Measurements from ENCODE around the gene GPBAR1.

The GPBAR1 gene

GRCh38 chr2:218244204-218244603, 16.6 kb upstream of the GPBAR1 start:
- peaks cover 5% of the 10 kb centered on the region; the same call in 1 of the 2 replicates for H3K36me3 ChIP-seq (ENCODE audit: insufficient read depth)
- H3K27me3 ChIP-seq (ENCODE audit: insufficient read depth, low read depth) = no peaks in the 10 kb centered on the region
- no peak overlapping the region for H3K9ac ChIP-seq
- no peak overlapping the region for H3K27ac ChIP-seq
- no peak for TF ChIP-seq CTCF (conservative IDR thresholded peaks at IDR 0.05; ENCODE audit: low read depth, low read length)
- no peaks in the 10 kb centered on the region for H3K4me1 ChIP-seq (ENCODE audit: low read depth, poor library complexity, severe bottlenecking)
- no peaks in the 10 kb centered on the region for H4K20me1 ChIP-seq (ENCODE audit: insufficient read depth)
- H3K4me2 ChIP-seq = no peak overlapping the region
- H3K4me3 ChIP-seq (IDR thresholded peaks at IDR 0.05; ENCODE audit: insufficient read depth, low read depth, low read length) = no peak overlapping the region
- no peaks in the 10 kb centered on the region for H3K79me2 ChIP-seq (ENCODE audit: insufficient read depth, low read depth)
- no peak overlapping the region for H2AFZ ChIP-seq (ENCODE audit: low read depth)

GRCh38 chr2:218244665-218245064, 16.1 kb upstream of the GPBAR1 start:
- H3K36me3 ChIP-seq (ENCODE audit: insufficient read depth) = peaks cover 10% of the 10 kb centered on the region; the same call in 1 of the 2 replicates

GRCh38 chr2:218245214-218245613, 15.6 kb upstream of the GPBAR1 start:
- H4K20me1 ChIP-seq (ENCODE audit: insufficient read depth) = no peaks in the 10 kb centered on the region
- no peak overlapping the region for H3K4me3 ChIP-seq (IDR thresholded peaks at IDR 0.05; ENCODE audit: insufficient read depth, low read depth, low read length)
- no peak for TF ChIP-seq CTCF (conservative IDR thresholded peaks at IDR 0.05; ENCODE audit: low read depth, low read length)
- H3K79me2 ChIP-seq (ENCODE audit: insufficient read depth, low read depth) = no peaks in the 10 kb centered on the region
- peaks cover 13% of the 10 kb centered on the region; the same call in 1 of the 2 replicates for H3K36me3 ChIP-seq (ENCODE audit: insufficient read depth)
- H3K4me1 ChIP-seq (ENCODE audit: low read depth, poor library complexity, severe bottlenecking) = no peaks in the 10 kb centered on the region
- no peak overlapping the region for H3K27ac ChIP-seq
- no peak overlapping the region for H3K4me2 ChIP-seq
- H3K27me3 ChIP-seq (ENCODE audit: insufficient read depth, low read depth) = no peaks in the 10 kb centered on the region
- no peak overlapping the region for H3K9ac ChIP-seq
- no peak overlapping the region for H2AFZ ChIP-seq (ENCODE audit: low read depth)

More at GRCh38 chr2:218244665-218245064, 16.1 kb upstream of the GPBAR1 start:
- TF ChIP-seq CTCF (conservative IDR thresholded peaks at IDR 0.05; ENCODE audit: low read depth, low read length) = no peak
- Histone ChIP-seq H3K27me3 (ENCODE audit: insufficient read depth, low read depth) (no peaks in the 10 kb centered on the region), H3K4me2 (no peak overlapping the region), H3K4me1 (ENCODE audit: low read depth, poor library complexity, severe bottlenecking) (no peaks in the 10 kb centered on the region), H3K27ac (no peak overlapping the region), H3K79me2 (ENCODE audit: insufficient read depth, low read depth) (no peaks in the 10 kb centered on the region), H3K9ac (no peak overlapping the region), H4K20me1 (ENCODE audit: insufficient read depth) (no peaks in the 10 kb centered on the region), H3K4me3 (IDR thresholded peaks at IDR 0.05; ENCODE audit: insufficient read depth, low read depth, low read length) (no peak overlapping the region), H2AFZ (ENCODE audit: low read depth) (no peak overlapping the region)

GRCh38 chr2:218249691-218250090, 11.1 kb upstream of the GPBAR1 start:
- Histone ChIP-seq H4K20me1 (ENCODE audit: insufficient read depth) (no peaks in the 10 kb centered on the region), H3K4me1 (ENCODE audit: low read depth, poor library complexity, severe bottlenecking) (no peaks in the 10 kb centered on the region), H3K79me2 (ENCODE audit: insufficient read depth, low read depth) (no peaks in the 10 kb centered on the region), H3K27ac (no peak overlapping the region), H3K27me3 (ENCODE audit: insufficient read depth, low read depth) (no peaks in the 10 kb centered on the region), H3K9ac (no peak overlapping the region), H3K4me2 (no peak overlapping the region), H3K36me3 (ENCODE audit: insufficient read depth) (peaks cover 26% of the 10 kb centered on the region; the same call in 1 of the 2 replicates), H3K4me3 (IDR thresholded peaks at IDR 0.05; ENCODE audit: insufficient read depth, low read depth, low read length) (no peak overlapping the region), H2AFZ (ENCODE audit: low read depth) (no peak overlapping the region)
- no peak for TF ChIP-seq CTCF (conservative IDR thresholded peaks at IDR 0.05; ENCODE audit: low read depth, low read length)

Measured in KMS-11 (cell line).